PC-3 (cell line): ENCODE results near the gene IL4. TPM values are rescaled to one million over a fixed set of nuclear protein-coding genes. Genes with fewer than 3 reads are reported as not detected.

Experiments used
- ATAC-seq: fragments of 200-7000 bp; cut with Tn5 transposase; 2 replicates; pipeline ENCODE4 v1.9.1; 2020; ENCODE audit warnings: mild to moderate bottlenecking, moderate library complexity
- BruUV-seq: library from RNA; stranded (reverse); fragments of 400-500 nt; replicated peaks from 2 replicates; lab custom pipeline; 2021; lab: Mats Ljungman, UMichigan
- CTCF ChIA-PET: fragments of 300-600 bp; sonication (Branson Sonifier 250); formaldehyde crosslinking; loops from one replicate; lab custom pipeline; 2022; ENCODE audit warnings: antibody characterized with exemption; lab: Charles Lee
- POLR2A ChIA-PET: fragments of 300-600 bp; sonication (Branson Sonifier 250); formaldehyde crosslinking; loops from one replicate; lab custom pipeline; 2022; ENCODE audit warnings: antibody characterized with exemption; ENCODE audit not compliant: unreplicated experiment; lab: Charles Lee
- DNase-seq: peaks from one replicate; pipeline ENCODE4 v3.0.0-alpha.2; 2015
- H2AFZ ChIP-seq: fragments of 300-600 bp; sonication (generic); 2 replicates; pipeline ENCODE4 v1.6.0; 2016; ENCODE audit warnings: antibody characterized with exemption, low read length
- H3F3A ChIP-seq: fragments of 300-600 bp; sonication (generic); one replicate; pipeline ENCODE4 v1.6.0; 2017; ENCODE audit warnings: antibody characterized with exemption, low read length, control low read depth, mild to moderate bottlenecking; ENCODE audit not compliant: unreplicated experiment
- H3K27ac ChIP-seq: fragments of 300-600 bp; sonication (generic); 2 replicates; pipeline ENCODE4 v1.5.1; 2016; ENCODE audit warnings: mild to moderate bottlenecking, low read length
- H3K27me3 ChIP-seq: fragments of 300-600 bp; sonication (generic); 2 replicates; pipeline ENCODE4 v1.6.1; 2016; ENCODE audit warnings: low read length, mixed read lengths
- H3K36me3 ChIP-seq: fragments of 300-600 bp; sonication (generic); 2 replicates; pipeline ENCODE4 v1.6.1; 2016; ENCODE audit warnings: low read depth, mixed run types, low read length, mixed read lengths
- H3K4me1 ChIP-seq: fragments of 300-600 bp; sonication (generic); 2 replicates; pipeline ENCODE4 v1.5.1; 2016; ENCODE audit warnings: low read length; ENCODE audit not compliant: insufficient read depth
- H3K4me2 ChIP-seq: fragments of 300-600 bp; sonication (generic); 2 replicates; pipeline ENCODE4 v1.6.0; 2016; ENCODE audit warnings: low read length
- H3K4me3 ChIP-seq: fragments of 300-600 bp; sonication (generic); 2 replicates; pipeline ENCODE4 v1.5.1; 2016; ENCODE audit warnings: mild to moderate bottlenecking, low read length, mixed read lengths
- H3K79me2 ChIP-seq: fragments of 300-600 bp; sonication (generic); 2 replicates; pipeline ENCODE4 v1.6.1; 2017; ENCODE audit warnings: low read length, mixed read lengths
- H3K9ac ChIP-seq: fragments of 300-600 bp; sonication (generic); 2 replicates; pipeline ENCODE4 v1.6.0; 2016; ENCODE audit warnings: mild to moderate bottlenecking, low read length
- H3K9me2 ChIP-seq: fragments of 300-600 bp; sonication (generic); replicated peaks from 2 replicates; pipeline ENCODE4 v1.6.1; 2016; ENCODE audit warnings: mixed run types, low read length, mixed read lengths
- H3K9me3 ChIP-seq: fragments of 300-600 bp; sonication (generic); 2 replicates; pipeline ENCODE4 v1.6.1; 2016; ENCODE audit warnings: low read length, mixed read lengths
- H4K20me1 ChIP-seq: fragments of 300-600 bp; sonication (generic); 2 replicates; pipeline ENCODE4 v1.6.1; 2016; ENCODE audit warnings: low read length, mixed read lengths
- EZH2 ChIP-seq: fragments of 300-600 bp; sonication (generic); IDR thresholded peaks from one replicate; pipeline ENCODE4 v1.6.1; 2017; ENCODE audit warnings: antibody characterized with exemption, mild to moderate bottlenecking, low read length; ENCODE audit not compliant: unreplicated experiment
- EZH2phosphoT487 ChIP-seq: fragments of 300-600 bp; sonication (generic); IDR thresholded peaks from 2 replicates; pipeline ENCODE4 v1.6.1; 2018; ENCODE audit warnings: mild to moderate bottlenecking, antibody characterized with exemption, low read length, borderline replicate concordance
- intact Hi-C: fragments of 100-400 bp; cut with micrococcal nuclease; formaldehyde crosslinking; loops from 2 replicates; pipeline ENCODE4 v1.9.0; 2023
- total RNA-seq: library from RNA; depleted of rRNA; stranded (reverse); fragments of >200 nt; gene quantifications from 2 replicates; pipeline ENCODE4 v1.2.3, GENCODE V29; 2014
- TF ChIP-seq, protein P1 (sequence below): fragments of 300-600 bp; sonication (generic); conservative IDR thresholded peaks from 2 replicates; pipeline ENCODE4 v1.5.1; 2017; ENCODE audit warnings: antibody characterized with exemption, low read depth, mild to moderate bottlenecking, low read length

IL4 gene
- total RNA-seq, 1 experiment from 2014 or later = not detected

DNA sequence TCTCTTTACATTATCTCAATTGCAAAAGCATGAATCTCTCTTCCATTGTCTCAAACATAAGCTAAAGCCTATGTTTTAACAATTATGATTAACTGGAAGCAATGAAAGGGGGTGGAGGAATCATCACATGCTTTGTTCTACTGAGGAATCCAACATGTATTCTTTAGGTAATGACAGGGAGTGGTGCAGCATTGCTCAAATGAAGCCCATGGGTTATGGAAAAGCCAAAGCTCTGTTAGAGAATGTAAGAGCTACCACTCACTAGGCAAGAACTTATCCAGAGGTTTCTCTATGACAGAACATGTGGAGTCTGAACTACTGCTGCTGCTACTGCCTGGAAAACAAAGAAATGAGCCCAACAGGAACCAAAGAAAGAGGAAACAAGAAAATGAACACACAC lies 34.9 kb downstream of the IL4 start:
- Histone ChIP-seq H3K9ac (no peak overlapping the region), H3K4me1 (peaks cover 15% of the 10 kb centered on the region), H3K36me3 (no peaks in the 10 kb centered on the region), H3K79me2 (no peaks in the 10 kb centered on the region), H3K9me3 (no peaks in the 10 kb centered on the region), H3K4me3 (no peak overlapping the region), H3K27ac (no peak overlapping the region), H3K27me3 (no peaks in the 10 kb centered on the region), H4K20me1 (no peaks in the 10 kb centered on the region), H2AFZ (no peak overlapping the region), H3K4me2 (no peak overlapping the region), H3K9me2 (no peaks in the 10 kb centered on the region), H3F3A (no peaks in the 10 kb centered on the region)
- ChIA-PET POLR2A (no interaction called here), CTCF (no interaction called here)
- intact Hi-C loops = no loop called here
- no TSS peak for BruUV-seq
- TF ChIP-seq EZH2phosphoT487 (no peak), EZH2 (no peak)
- TF ChIP-seq, protein P1, sequence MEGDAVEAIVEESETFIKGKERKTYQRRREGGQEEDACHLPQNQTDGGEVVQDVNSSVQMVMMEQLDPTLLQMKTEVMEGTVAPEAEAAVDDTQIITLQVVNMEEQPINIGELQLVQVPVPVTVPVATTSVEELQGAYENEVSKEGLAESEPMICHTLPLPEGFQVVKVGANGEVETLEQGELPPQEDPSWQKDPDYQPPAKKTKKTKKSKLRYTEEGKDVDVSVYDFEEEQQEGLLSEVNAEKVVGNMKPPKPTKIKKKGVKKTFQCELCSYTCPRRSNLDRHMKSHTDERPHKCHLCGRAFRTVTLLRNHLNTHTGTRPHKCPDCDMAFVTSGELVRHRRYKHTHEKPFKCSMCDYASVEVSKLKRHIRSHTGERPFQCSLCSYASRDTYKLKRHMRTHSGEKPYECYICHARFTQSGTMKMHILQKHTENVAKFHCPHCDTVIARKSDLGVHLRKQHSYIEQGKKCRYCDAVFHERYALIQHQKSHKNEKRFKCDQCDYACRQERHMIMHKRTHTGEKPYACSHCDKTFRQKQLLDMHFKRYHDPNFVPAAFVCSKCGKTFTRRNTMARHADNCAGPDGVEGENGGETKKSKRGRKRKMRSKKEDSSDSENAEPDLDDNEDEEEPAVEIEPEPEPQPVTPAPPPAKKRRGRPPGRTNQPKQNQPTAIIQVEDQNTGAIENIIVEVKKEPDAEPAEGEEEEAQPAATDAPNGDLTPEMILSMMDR = no peak
- no peak for ATAC-seq
- no peak for DNase-seq

DNA sequence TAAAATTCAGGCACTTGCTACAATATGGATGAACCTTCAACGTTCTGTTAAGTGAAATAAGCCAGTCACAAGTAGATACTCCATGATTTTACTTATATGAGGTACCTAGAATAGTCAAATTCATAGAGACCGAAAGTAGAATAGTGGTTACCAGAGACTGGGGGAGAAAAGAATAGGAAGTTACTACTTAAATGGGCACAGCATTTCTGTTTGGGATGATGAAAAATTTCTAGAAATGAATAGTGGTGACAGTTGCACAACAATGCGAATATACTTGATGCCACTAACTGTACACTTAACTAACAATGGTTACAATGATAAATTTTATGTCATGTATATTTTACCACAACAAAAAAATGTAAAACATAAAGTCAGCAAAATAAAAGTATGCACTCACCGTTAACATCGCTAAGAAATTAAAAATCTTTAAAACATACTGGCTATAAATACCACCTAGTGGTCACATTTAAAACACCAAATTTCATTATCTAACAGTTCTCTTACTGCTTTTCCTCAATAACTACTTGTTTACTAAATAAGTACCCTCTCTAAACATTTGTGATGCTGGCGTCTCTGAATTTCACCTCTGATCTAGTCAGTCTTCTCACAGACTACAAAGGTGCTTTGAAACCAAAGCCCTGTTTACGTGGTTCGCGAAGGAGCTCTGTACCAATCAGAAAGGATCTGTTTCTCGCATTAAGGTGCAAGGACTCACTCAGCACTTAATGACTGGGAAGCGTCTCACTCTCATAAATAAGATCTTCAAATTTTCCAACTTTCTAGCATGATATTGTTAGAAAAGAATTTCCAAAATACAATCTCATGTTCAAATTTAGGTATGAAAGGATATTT lies 40.9 kb downstream of the IL4 start:
- POLR2A ChIA-PET = no interaction called here
- Histone ChIP-seq H2AFZ (no peak overlapping the region), H3K9ac (no peak overlapping the region), H3F3A (no peaks in the 10 kb centered on the region), H3K79me2 (no peaks in the 10 kb centered on the region), H3K27ac (no peak overlapping the region), H3K36me3 (no peaks in the 10 kb centered on the region), H3K4me3 (no peak overlapping the region), H4K20me1 (no peaks in the 10 kb centered on the region), H3K9me2 (no peaks in the 10 kb centered on the region), H3K27me3 (no peaks in the 10 kb centered on the region), H3K9me3 (no peaks in the 10 kb centered on the region), H3K4me1 (no peaks in the 10 kb centered on the region), H3K4me2 (no peak overlapping the region)
- intact Hi-C loops = loop anchor here (1.0 to 10.0 kb wide), 4 partner anchors 78 to 330 kb away; no protein-coding TSS in a partner anchor
- no peak for ATAC-seq
- TF ChIP-seq, protein P1 = peak; percentile 65
- TF ChIP-seq EZH2phosphoT487 = no peak
- TF ChIP-seq EZH2 = no peak
- peak; percentile 39 for DNase-seq
- no TSS peak for BruUV-seq
- CTCF ChIA-PET = no interaction called here
